KBM-7 (cell line): Measurements from ENCODE around the gene TBATA.
"Not testable (repeated sequence)": the region's sequence is repeated elsewhere in the genome, so short reads cannot be mapped to it uniquely, and the experiment has no call there.

ENCODE experiments used
- DNase-seq: peaks from one replicate; pipeline ENCODE4 v3.0.0-alpha.2; 2015
- in situ Hi-C: fragments of 300-500 bp; cut with MboI; formaldehyde crosslinking; loops from 2 replicates; pipeline ENCODE4 v1.14.3; 2020; ENCODE audit warnings: low sequenced_read_pairs, low pct_unique_long_range_greater_than_20kb, mixed read lengths

TBATA gene

DNA sequence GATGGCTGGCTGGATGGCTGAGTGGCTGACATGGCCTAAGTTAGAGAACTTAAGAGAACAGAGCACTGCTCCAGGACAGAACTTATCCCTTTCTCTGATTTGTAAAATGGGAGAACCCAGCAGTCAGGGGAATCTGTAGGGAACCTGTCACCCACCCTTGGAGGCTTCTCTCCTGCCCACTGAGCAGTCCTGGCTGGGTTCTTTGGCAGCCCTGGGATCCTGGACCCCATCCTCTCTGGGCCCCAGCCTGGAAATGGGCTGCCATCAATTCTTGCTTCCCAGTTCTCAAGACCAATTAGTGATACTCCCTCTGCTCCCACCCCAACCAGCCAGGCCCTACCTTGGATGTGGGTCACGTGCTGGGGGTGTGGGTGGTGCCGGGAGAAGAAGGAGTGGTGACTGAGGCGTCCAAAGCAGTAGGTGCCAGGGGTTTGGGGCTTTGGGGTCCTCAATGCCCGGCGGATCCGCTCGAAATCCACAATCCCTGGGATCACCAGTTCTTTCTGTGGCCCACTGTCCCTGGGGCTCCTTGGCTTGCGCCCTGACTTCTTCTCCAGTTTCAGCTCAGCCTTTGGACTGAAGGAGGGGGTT lies 3.6 kb downstream of the TBATA start:
- no peak for DNase-seq
- in situ Hi-C loops = no loop called here

GRCh38 chr10:70780772-70781171 lies 4.4 kb downstream of the TBATA start:
- in situ Hi-C loops = no loop called here
- no peak for DNase-seq

DNA sequence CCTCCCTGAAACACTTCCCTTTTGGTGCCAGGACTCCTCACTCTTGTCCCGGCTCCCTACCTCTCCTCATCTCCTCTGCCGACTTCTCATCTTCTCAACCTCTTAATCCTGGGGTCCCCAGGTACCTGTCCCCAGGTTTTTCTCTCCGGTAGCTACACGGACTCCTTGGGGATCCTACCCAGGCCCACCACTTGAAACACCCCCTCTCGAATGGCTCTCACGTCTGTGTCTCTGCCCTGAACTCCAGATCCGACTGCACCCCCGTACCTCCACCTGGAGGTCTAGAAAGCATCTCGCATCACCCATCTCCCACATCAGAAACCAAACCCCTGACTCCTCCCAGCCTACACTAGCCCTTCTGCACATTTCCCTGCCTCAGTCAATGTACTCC lies 4.8 kb downstream of the TBATA start:
- in situ Hi-C loops = no loop called here
- no peak for DNase-seq

GRCh38 chr10:70779511-70780369 lies 5.4 kb downstream of the TBATA start:
- DNase-seq = no peak
- in situ Hi-C loops = no loop called here

- in situ Hi-C loops = no loop called here
- no peak for DNase-seq
Observed at GRCh38 chr10:70779088-70779487, 6.1 kb downstream of the TBATA start.

GRCh38 chr10:70778267-70778924 lies 6.8 kb downstream of the TBATA start:
- DNase-seq = no peak
- in situ Hi-C loops = no loop called here

GRCh38 chr10:70777063-70777875 lies 7.9 kb downstream of the TBATA start:
- no peak for DNase-seq
- in situ Hi-C loops = no loop called here

DNA sequence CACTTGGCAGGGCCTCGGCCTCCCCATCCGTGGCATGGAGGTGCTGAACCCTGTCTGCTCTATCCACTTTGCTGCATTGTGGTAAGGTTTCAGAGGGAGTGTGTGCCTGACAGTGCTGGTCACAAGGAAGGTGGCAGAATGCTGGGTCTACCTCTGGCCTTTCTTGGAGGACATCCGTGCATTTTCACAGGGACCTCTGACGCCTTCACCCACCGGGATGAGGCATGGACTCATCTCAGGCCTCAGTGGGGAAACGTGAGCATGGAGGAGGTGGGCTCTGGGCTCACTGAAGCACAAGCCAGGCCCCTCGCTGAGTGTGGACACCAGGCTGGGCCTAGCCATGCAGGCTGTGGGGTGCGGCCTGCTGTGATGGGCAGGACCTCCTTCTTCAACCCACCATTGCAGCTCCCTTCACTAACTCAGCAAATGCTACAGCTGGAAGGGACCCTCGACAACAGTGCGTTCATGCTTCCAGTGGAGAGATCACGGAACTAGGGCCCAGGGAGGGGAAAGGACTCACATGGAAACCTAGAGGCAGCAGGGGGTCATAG lies 8.6 kb downstream of the TBATA start:
- in situ Hi-C loops = no loop called here
- DNase-seq = no peak

DNA sequence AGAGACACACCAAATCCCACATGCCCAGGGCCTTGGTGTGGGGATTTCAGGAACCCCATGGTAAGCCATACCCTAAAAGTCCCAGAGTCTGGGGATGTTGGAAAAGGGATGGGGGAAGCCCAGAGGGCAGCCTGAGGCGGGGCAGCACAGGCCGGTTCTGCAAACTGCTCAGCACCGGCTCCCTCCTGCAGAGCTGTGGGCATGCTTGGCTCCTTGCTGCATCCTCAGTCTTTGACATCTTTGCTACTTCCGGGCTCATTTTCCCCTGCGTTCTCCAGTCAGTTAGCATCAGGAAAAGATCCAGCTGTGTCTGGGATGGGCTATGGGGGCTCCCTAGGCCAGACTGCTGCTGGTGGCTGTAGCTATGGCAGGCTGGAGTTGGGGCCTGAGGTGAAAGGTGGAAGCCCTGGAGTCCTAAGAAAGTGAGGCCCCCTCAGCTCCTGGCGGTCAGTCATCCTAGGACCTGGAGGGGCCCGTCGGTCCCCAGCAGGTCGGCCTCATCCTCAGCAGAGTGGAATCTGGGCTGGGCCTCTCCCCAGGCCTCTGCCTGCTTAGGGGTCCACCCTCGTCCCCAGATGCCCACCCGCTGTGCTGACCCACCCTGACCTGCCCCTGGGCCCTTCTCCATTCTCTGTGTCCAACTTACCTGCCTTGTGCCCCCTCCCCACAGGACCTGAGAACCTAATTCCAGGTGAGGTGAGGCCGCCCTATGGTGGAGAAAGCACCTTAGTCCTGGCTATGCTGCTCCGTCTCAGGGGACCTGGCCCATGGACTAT lies 9.3 kb downstream of the TBATA start:
- no peak for DNase-seq
- in situ Hi-C loops = no loop called here

- DNase-seq = no peak
- in situ Hi-C loops = no loop called here
Observed at GRCh38 chr10:70774810-70775678, 10.1 kb downstream of the TBATA start.

DNA sequence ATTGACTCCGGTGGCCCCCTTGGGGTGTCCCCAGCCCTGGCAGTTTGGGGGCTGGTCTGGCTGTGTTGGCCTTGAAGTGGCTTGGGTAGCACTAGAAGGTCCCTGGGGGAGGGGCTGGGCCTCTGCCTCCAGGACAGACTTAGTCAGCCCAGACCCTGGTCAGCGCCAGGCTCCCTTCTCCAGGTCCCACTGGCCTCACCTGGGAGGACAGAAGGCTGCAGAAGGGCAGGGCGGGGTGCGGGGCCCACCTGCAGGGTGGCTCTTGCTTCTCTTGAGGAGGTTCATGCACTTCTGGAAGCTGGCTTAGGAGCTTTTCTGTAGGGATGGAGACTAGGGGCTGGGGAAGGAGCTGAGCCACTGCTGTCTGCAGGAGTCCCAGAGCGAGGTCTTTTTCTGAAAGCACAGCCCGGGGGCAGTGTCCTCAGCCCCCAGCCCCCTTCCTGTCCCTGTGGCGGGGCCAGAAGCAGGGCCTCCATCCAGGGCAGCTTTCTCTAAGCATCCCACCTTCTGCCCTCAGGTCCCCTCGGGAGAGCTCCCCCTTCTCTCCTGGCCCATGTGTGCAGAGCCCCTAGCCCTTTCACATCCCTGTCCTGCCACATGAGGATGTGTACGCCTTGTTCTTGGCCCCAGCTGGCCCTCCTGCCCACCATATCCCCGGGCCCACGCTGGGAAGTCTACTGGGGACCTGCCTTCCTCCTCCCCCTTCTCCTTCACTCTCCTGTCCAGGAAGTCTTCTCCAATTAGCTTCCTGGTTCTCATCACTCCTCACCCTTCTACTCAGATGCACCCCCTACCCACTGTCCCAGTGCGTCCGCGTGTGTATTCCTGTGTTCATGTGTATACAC lies 11.0 kb downstream of the TBATA start:
- DNase-seq = no peak
- in situ Hi-C loops = no loop called here

DNA sequence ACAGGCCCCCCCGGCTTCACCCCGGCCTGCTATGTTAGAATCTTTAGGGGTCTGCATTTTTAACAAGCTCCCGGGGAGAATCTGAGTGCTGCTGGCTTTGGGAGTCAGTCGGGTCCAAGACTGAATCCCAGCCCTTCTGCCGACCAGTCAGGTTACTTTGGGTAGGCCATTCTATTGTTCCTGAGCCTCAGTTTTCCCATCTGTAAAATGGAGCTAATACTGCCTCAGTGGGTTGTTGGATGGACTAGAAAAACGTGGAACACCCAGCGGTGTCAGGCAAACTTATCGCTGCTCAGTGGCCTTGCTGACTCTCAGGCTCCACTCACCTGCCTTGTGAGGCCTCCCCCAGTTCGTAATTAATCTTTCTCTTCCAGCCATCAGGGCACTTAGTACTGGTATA lies 11.7 kb downstream of the TBATA start:
- no peak for DNase-seq
- in situ Hi-C loops = no loop called here

DNA sequence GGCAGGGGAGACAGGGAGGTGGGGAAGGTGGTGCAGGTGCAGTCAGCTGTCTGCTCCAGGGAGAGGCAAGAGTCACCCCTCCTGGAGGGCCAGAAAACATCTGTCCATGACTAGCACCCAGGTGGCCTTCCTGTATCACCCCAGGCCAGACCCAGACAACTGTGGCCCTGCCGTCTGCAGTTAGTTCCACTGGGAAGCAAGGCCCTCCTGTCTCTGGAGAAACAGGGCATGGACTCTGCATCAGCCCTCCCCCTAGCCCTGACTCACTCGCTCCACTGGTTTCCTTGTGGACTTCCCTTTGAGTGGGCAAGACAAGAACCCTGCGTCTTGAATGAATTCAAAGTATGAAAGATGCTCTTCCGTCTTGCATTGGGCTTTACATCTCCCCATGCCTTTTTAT lies 12.6 kb downstream of the TBATA start:
- no peak for DNase-seq
- in situ Hi-C loops = no loop called here

GRCh38 chr10:70771311-70772194 lies 13.6 kb downstream of the TBATA start:
- no peak for DNase-seq
- in situ Hi-C loops = no loop called here

DNA sequence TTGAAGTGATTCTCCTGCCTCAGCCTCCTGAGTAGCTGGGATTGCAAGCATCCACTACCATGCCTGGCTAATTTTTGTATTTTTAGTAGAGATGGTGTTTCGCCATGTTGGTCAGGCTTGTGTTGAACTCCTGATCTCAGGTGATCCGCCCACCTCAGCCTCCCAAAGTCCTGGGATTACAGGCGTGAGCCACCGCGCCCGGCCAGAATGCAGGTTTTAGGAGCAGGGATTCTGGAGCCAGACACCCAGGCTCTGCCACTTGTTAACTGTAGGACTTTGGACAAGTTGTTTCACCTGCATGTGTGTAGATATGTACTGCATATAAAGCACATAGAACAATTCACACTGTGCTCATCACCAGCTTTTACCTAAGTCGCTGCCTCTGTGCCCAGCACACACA lies 14.7 kb downstream of the TBATA start:
- DNase-seq, in situ Hi-C loops: not testable (repeated sequence)

DNA sequence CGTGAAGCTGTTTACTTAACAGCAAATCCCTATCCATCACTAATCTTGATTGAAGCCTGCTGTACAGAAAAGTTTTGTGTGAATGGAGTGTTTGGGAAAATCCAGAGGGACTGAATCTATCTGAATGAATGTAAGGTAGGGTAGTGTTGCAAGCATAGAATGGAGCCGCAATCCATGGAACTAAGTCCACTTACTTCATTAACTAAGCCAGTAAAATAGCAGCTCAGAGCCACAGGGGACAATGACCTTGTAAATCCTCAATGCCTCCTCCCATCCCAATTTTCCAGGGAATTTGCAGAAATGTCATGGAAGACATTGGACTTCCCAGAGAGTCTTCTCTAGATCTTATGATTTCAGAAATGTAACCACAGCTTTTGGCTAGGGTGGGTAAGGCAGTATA lies 15.2 kb downstream of the TBATA start:
- no peak for DNase-seq
- in situ Hi-C loops = no loop called here
